HCT116 (cell line): Measurements from ENCODE around the gene RNU5B-1. TPM values are rescaled to one million over a fixed set of nuclear protein-coding genes. Genes with fewer than 3 reads are reported as not detected.

Experiments used
- ATAC-seq: fragments of 200-7000 bp; cut with Tn5 transposase; 2 replicates; pipeline ENCODE4 v1.9.1; 2020; ENCODE audit warnings: mild to moderate bottlenecking, moderate library complexity
- BruUV-seq: library from RNA; stranded (reverse); fragments of 400-500 nt; replicated peaks from 2 replicates; lab custom pipeline; 2021; lab: Mats Ljungman, UMichigan
- CTCF ChIA-PET: fragments of 300-600 bp; sonication (Branson Sonifier 250); formaldehyde crosslinking; loops from one replicate; lab custom pipeline; 2021; ENCODE audit warnings: antibody characterized with exemption; lab: Charles Lee
- POLR2A ChIA-PET: fragments of 300-600, 350-600 bp; sonication (Branson Sonifier 250); formaldehyde crosslinking; loops from one replicate; lab custom pipeline; 2021; ENCODE audit warnings: antibody characterized with exemption; lab: Charles Lee
- RAD21 ChIA-PET, 2 experiments: fragments of 300-600 bp; sonication (Branson Sonifier 250); formaldehyde crosslinking; loops; one replicate each; lab custom pipeline; 2023; ENCODE audit warnings: low total read pairs in 2 of 2; ENCODE audit not compliant: uncharacterized antibody in 2 of 2, unreplicated experiment in 2 of 2, low non-redundant PET in 1 of 2; lab: Charles Lee
- DNase-seq: peaks from one replicate; pipeline ENCODE4 v3.0.0-alpha.2; 2010; ENCODE audit warnings: low read depth, low spot score
- H2AFZ ChIP-seq: fragments of 200-600 bp; shearing (Covaris generic), sonication (generic); 2 replicates; pipeline ENCODE4 v1.6.1; 2017; ENCODE audit warnings: low read depth, mixed run types, mixed read lengths, antibody characterized with exemption, low read length; ENCODE audit not compliant: poor library complexity, severe bottlenecking
- H3K27ac ChIP-seq: 2 replicates; pipeline ENCODE4 v1.5.1; 2012; ENCODE audit warnings: low read depth, low read length
- H3K27me3 ChIP-seq: fragments of 200-600 bp; sonication (generic); 2 replicates; pipeline ENCODE4 v1.6.1; 2016; ENCODE audit warnings: mixed run types, low read length, mixed read lengths; ENCODE audit not compliant: insufficient read depth
- H3K36me3 ChIP-seq, 2 experiments: fragments of 200-500 bp in 1 of 2; fragments of 200-600 bp in 1 of 2; sonication (Bioruptor generic) in 1 of 2; sonication (generic) in 1 of 2; 2 replicates each; pipeline versions ENCODE4 v1.5.1 to v1.6.1; 2014 to 2016; ENCODE audit warnings: low read length in 2 of 2, inconsistent platforms in 1 of 2, mixed read lengths in 1 of 2, mixed run types in 1 of 2; ENCODE audit not compliant: insufficient read depth in 2 of 2, control insufficient read depth in 1 of 2
- H3K4me1 ChIP-seq, 2 experiments: fragments of 200-600 bp in 1 of 2; sonication (generic) in 1 of 2; 2 replicates each; pipeline versions ENCODE4 v1.5.1 to v1.6.1; 2012 to 2017; ENCODE audit warnings: low read length in 2 of 2, inconsistent platforms in 1 of 2, mild to moderate bottlenecking in 1 of 2, mixed read lengths in 1 of 2, mixed run types in 1 of 2, moderate library complexity in 1 of 2; ENCODE audit not compliant: insufficient read depth in 2 of 2, control insufficient read depth in 1 of 2
- H3K4me2 ChIP-seq: fragments of 200-600 bp; sonication (generic); 2 replicates; pipeline ENCODE4 v1.6.1; 2017; ENCODE audit warnings: mixed run types, low read length, mixed read lengths
- H3K4me3 ChIP-seq, 2 experiments: fragments of 200-600 bp in 1 of 2; sonication (generic) in 1 of 2; replicated peaks in 1 of 2; 2 replicates each; pipeline ENCODE4 v1.5.1; 2011 to 2016; ENCODE audit warnings: low read length in 2 of 2, control low read depth in 1 of 2, low read depth in 1 of 2, mild to moderate bottlenecking in 1 of 2, mixed read lengths in 1 of 2, mixed run types in 1 of 2
- H3K79me2 ChIP-seq: fragments of 200-600 bp; sonication (generic); 2 replicates; pipeline ENCODE4 v1.6.1; 2017; ENCODE audit warnings: mild to moderate bottlenecking, mixed run types, low read length, moderate library complexity, mixed read lengths; ENCODE audit not compliant: insufficient read depth
- H3K9ac ChIP-seq: fragments of 200-600 bp; sonication (generic); 2 replicates; pipeline ENCODE4 v1.6.1; 2016; ENCODE audit warnings: low read length, mixed read lengths
- H3K9me2 ChIP-seq: fragments of 200-600 bp; sonication (generic), shearing (Covaris generic); 2 replicates; pipeline ENCODE4 v1.6.1; 2017; ENCODE audit warnings: mixed run types, mild to moderate bottlenecking, moderate library complexity; ENCODE audit not compliant: insufficient read depth
- H3K9me3 ChIP-seq, 2 experiments: fragments of 200-500 bp in 1 of 2; fragments of 200-600 bp in 1 of 2; sonication (Bioruptor generic) in 1 of 2; sonication (generic) in 1 of 2; 2 replicates each; pipeline ENCODE4 v1.6.1; 2014 to 2017; ENCODE audit warnings: low read length in 2 of 2, mixed read lengths in 2 of 2, inconsistent platforms in 1 of 2, low read depth in 1 of 2, mild to moderate bottlenecking in 1 of 2, mixed run types in 1 of 2, moderate library complexity in 1 of 2; ENCODE audit not compliant: control insufficient read depth in 1 of 2, insufficient read depth in 1 of 2
- H4K20me1 ChIP-seq: fragments of 200-600 bp; sonication (generic), shearing (Covaris generic); 2 replicates; pipeline ENCODE4 v1.6.1; 2017; ENCODE audit warnings: mixed run types, mild to moderate bottlenecking, moderate library complexity; ENCODE audit not compliant: insufficient read depth
- CBX3 ChIP-seq: IDR thresholded peaks from 2 replicates; pipeline ENCODE4 v1.6.1; 2012; ENCODE audit warnings: low read depth
- CTCF ChIP-seq, 3 experiments: fragments of 200-600 bp in 1 of 3; sonication (generic) in 1 of 3; IDR thresholded peaks in 2 of 3; conservative IDR thresholded peaks in 1 of 3; 2 replicates each; pipeline ENCODE4 v1.5.1; 2012 to 2017; ENCODE audit warnings: low read depth in 2 of 3, low read length in 2 of 3, antibody characterized with exemption in 1 of 3, borderline replicate concordance in 1 of 3, control low read depth in 1 of 3, mild to moderate bottlenecking in 1 of 3, mixed read lengths in 1 of 3, mixed run types in 1 of 3, moderate library complexity in 1 of 3; ENCODE audit not compliant: insufficient read depth in 1 of 3
- EZH2 ChIP-seq: fragments of 200-600 bp; sonication (generic); IDR thresholded peaks from 2 replicates; pipeline ENCODE4 v1.6.1; 2017; ENCODE audit warnings: antibody characterized with exemption, mixed run types
- EZH2phosphoT487 ChIP-seq: fragments of 200-600 bp; IDR thresholded peaks from 2 replicates; pipeline ENCODE4 v1.6.1; 2018; ENCODE audit warnings: antibody characterized with exemption, borderline replicate concordance
- JUND ChIP-seq: IDR thresholded peaks from 2 replicates; pipeline ENCODE4 v1.6.1; 2012
- RAD21 ChIP-seq: IDR thresholded peaks from 2 replicates; pipeline ENCODE4 v1.6.1; 2012; ENCODE audit warnings: low read depth, mild to moderate bottlenecking
- SP1 ChIP-seq: IDR thresholded peaks from 2 replicates; pipeline ENCODE4 v1.6.1; 2012; ENCODE audit warnings: low read depth
- TCF7L2 ChIP-seq: IDR thresholded peaks from 2 replicates; pipeline ENCODE4 v1.7.0; 2011; ENCODE audit warnings: borderline replicate concordance, inconsistent platforms; ENCODE audit not compliant: insufficient read depth, insufficient read length; ENCODE audit errors: extremely low read depth
- YY1 ChIP-seq: IDR thresholded peaks from 2 replicates; pipeline ENCODE4 v1.6.1; 2011; ENCODE audit warnings: low read length, low read depth, moderate library complexity, mild to moderate bottlenecking; ENCODE audit not compliant: insufficient replicate concordance; ENCODE audit errors: extremely low read depth
- ZBTB33 ChIP-seq: IDR thresholded peaks from 2 replicates; pipeline ENCODE4 v1.6.1; 2011; ENCODE audit warnings: mild to moderate bottlenecking, low read length, moderate library complexity; ENCODE audit not compliant: insufficient replicate concordance; ENCODE audit errors: extremely low read depth
- ZNF274 ChIP-seq: fragments of 200-500 bp; sonication (Bioruptor generic); IDR thresholded peaks from 2 replicates; pipeline ENCODE4 v1.6.1; 2014; ENCODE audit warnings: mild to moderate bottlenecking, low read depth, low read length, inconsistent platforms
- intact Hi-C: fragments of 100-400 bp; cut with micrococcal nuclease; formaldehyde crosslinking; loops from 2 replicates; pipeline ENCODE4 v1.10.0; 2022
- total RNA-seq: library from RNA; stranded (reverse); gene quantifications from one replicate; pipeline ENCODE4 v1.2.1, GENCODE V29; 2021; ENCODE audit not compliant: unreplicated experiment
- TF ChIP-seq, protein P1 (sequence below): IDR thresholded peaks from 2 replicates; pipeline ENCODE4 v1.6.1; 2012
- TF ChIP-seq, protein P2 (sequence below): IDR thresholded peaks from 2 replicates; pipeline ENCODE4 v1.6.1; 2012; ENCODE audit warnings: low read depth
- TF ChIP-seq, protein P3 (sequence below): IDR thresholded peaks from 2 replicates; pipeline ENCODE4 v1.6.1; 2012

The RNU5B-1 gene
- total RNA-seq, 1 experiment from 2014 or later, result not detected

- no peaks in the 10 kb centered on the region for H3K9me3 ChIP-seq
- ChIA-PET POLR2A (interaction anchor here (1.3 to 2.7 kb wide), 5 partner anchors 10 to 99 kb away, joined by 5 to 46 read pairs (median 12); partner anchors contain the start of genes CLPX, RNU5A-1 and RNU5B-1), RAD21 (no interaction called here), CTCF (interaction anchor here (1.1 to 1.7 kb wide), 2 partner anchors 12 to 251 kb away, joined by 3 read pairs; no protein-coding TSS in a partner anchor)
- H4K20me1 ChIP-seq, result no peaks in the 10 kb centered on the region
- no peak for DNase-seq
- H3K9me2 ChIP-seq, result no peaks in the 10 kb centered on the region
- H3K9ac ChIP-seq, result peak overlapping the region; percentile 76
- BruUV-seq, result TSS peak; percentile 57
- no peaks in the 10 kb centered on the region for H3K36me3 ChIP-seq
- H3K27me3 ChIP-seq, result no peaks in the 10 kb centered on the region
- TF ChIP-seq TCF7L2 (no peak), YY1 (no peak), RAD21 (no peak), JUND (no peak), ZNF274 (no peak), EZH2 (no peak), CTCF (IDR thresholded peaks at IDR 0.05 in 2 of 3, conservative IDR thresholded peaks at IDR 0.05 in 1 of 3; ENCODE audit: borderline replicate concordance in 1 of 3, insufficient read depth in 1 of 3, low read depth in 2 of 3, low read length in 2 of 3) (no peak), CBX3 (no peak), SP1 (no peak), EZH2phosphoT487 (no peak), ZBTB33 (no peak)
- TF ChIP-seq, protein P1, sequence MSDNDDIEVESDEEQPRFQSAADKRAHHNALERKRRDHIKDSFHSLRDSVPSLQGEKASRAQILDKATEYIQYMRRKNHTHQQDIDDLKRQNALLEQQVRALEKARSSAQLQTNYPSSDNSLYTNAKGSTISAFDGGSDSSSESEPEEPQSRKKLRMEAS, result no peak
- TF ChIP-seq, protein P2, sequence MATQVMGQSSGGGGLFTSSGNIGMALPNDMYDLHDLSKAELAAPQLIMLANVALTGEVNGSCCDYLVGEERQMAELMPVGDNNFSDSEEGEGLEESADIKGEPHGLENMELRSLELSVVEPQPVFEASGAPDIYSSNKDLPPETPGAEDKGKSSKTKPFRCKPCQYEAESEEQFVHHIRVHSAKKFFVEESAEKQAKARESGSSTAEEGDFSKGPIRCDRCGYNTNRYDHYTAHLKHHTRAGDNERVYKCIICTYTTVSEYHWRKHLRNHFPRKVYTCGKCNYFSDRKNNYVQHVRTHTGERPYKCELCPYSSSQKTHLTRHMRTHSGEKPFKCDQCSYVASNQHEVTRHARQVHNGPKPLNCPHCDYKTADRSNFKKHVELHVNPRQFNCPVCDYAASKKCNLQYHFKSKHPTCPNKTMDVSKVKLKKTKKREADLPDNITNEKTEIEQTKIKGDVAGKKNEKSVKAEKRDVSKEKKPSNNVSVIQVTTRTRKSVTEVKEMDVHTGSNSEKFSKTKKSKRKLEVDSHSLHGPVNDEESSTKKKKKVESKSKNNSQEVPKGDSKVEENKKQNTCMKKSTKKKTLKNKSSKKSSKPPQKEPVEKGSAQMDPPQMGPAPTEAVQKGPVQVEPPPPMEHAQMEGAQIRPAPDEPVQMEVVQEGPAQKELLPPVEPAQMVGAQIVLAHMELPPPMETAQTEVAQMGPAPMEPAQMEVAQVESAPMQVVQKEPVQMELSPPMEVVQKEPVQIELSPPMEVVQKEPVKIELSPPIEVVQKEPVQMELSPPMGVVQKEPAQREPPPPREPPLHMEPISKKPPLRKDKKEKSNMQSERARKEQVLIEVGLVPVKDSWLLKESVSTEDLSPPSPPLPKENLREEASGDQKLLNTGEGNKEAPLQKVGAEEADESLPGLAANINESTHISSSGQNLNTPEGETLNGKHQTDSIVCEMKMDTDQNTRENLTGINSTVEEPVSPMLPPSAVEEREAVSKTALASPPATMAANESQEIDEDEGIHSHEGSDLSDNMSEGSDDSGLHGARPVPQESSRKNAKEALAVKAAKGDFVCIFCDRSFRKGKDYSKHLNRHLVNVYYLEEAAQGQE, result no peak
- TF ChIP-seq, protein P3, sequence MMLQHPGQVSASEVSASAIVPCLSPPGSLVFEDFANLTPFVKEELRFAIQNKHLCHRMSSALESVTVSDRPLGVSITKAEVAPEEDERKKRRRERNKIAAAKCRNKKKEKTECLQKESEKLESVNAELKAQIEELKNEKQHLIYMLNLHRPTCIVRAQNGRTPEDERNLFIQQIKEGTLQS, result no peak
- no peaks in the 10 kb centered on the region for H3K79me2 ChIP-seq
- peak overlapping the region; percentile 64 to 87 for H3K4me3 ChIP-seq
- H2AFZ ChIP-seq, result no peak overlapping the region
- H3K27ac ChIP-seq, result no peak overlapping the region
- intact Hi-C loops, result no loop called here
- no peak for ATAC-seq
- H3K4me1 ChIP-seq, result peaks cover 11 to 20% of the 10 kb centered on the region in 2 experiments
- H3K4me2 ChIP-seq, result peak overlapping the region; percentile 91
These were observed 19.0 kb upstream of the RNU5B-1 start for GRCh38 chr15:65285291-65286068.
